ENCODE results near the gene MIOX.
"Not testable (repeated sequence)": the region's sequence is repeated elsewhere in the genome, so short reads cannot be mapped to it uniquely, and the experiment has no call there.

Gene MIOX

DNA sequence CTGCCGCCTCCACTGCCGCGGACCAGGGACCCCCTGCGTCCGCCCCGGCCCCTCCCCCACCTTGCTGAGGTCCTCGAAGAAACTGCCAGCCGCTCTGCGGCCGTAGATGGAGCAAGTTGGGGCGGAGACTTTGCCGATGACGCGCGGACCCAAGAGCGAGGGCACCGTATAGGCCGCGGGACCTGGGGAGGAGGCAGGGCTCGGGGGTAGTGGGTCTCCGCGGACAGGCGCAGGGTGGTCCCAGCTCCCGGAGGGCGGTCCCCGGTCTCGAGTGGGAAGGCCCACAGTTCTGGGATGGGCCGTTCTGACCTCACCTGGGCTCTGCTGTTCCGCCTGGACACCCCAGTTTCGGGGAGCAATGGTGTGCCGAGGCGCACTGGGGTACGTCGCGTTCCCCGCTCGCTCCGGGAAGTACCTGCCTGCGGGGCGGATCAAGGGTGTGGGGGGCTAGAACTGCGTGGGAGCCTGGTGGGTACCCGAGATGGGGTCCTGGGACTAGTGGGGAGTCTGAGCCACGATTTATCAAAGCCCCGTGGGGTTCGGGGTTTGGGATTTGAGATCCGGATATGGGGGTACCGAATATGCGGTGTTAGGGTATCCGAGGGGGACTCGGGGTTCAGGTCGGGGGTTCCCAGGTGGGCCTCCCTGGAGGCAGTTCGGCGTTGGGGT lies 44.4 kb downstream of the MIOX start:
- DNase-seq: peak; percentile 91

DNA sequence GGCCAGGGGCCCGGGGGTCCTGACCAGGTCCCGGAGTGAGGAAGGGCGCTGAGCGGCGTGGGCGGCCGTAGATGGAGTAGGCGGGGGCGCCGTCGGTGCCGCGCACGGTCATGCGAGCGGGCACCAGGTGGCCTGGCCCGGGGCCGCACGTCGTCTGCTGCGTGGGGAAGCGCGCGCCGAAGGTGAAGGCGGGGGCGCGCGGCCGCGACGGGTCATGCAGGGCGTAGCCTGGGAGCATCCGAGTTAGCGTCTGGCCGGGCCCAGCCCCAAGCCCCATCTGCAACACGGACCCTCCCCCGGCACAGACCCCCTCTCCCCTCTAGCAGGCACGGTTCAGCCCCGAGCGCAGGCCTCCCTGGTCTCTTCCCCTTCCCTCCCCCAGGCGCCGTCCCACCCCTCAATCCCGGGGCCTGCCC lies 44.9 kb downstream of the MIOX start:
- peak; percentile 85 for DNase-seq

DNA sequence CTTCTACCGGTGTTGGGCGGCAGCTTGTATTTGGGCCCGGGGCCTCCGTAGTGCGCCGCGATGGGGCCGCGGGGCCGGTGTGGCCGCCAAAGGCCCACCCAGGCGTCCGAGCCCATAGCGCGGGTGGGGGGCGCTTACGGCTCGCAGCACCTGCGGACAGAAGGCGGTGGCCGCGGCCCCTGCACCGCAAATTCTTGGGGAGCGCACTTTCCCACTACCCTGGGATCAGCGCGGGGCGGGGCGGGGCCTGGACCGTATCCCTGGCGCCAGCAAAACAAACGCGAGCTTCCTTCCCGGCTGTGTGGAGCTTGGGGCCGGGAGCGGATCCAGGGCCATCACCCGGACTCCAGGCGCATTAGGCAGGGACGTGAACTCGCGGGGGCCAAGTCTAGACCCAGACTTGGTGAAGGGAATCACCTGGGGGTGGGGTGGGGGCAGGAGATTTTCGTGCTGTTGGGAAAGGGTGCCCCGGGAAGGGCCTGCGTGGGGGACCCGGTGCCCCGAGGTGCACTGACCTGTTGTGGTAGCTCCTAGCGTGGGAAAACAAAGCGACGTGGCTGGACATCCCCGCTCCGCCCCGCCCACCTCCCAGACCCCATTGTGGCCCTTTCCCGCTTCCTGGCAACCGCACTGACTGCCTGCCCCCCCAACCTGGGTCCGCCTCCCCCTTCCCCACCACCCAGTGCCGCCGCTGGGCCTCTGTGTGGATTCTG lies 45.5 kb downstream of the MIOX start:
- peak; percentile 42 for DNase-seq

DNA sequence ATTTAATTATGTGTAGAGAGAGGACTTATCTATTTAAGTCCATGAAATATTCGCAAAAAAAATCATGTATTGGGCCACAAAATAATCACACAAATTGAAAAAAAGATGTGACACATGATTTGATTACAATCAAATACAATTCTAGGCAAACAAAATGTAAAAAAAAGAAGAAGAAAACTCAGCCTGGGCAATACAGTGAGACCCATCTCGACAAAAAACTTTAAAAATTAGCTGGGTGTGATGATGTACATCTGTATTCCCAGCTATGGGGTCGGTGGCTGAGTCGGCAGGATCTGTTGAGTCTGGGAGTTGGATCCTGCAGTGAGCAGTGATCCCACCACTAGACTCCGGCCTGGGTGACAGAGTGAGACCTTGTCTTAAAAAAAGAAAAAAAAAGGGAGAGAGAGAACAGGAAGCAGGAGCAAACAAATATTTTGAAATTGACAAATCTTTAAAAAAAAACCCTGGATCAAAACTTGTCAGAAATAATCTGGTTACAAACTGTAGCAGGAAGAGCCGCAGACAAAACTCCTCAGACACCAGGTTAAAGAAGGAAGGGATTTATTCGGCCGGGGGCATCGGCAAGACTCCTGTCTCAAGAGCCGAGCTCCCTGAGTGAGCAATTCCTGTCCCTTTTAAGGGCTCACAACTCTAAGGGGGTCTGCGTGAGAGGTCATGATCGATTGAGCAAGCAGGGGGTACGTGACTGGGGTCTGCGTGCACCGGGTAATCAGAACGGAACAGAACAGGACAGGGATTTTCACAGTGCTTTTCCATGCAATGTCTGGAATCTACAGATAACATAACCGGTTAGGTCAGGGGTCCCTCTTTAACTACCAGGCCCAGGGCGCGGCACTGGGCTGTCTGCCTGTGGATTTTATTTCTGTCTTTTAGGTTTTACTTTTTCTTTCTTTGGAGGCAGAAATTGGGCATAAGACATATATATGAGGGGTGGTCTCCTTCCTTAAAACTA lies 46.5 kb downstream of the MIOX start:
- DNase-seq: no peak

DNA sequence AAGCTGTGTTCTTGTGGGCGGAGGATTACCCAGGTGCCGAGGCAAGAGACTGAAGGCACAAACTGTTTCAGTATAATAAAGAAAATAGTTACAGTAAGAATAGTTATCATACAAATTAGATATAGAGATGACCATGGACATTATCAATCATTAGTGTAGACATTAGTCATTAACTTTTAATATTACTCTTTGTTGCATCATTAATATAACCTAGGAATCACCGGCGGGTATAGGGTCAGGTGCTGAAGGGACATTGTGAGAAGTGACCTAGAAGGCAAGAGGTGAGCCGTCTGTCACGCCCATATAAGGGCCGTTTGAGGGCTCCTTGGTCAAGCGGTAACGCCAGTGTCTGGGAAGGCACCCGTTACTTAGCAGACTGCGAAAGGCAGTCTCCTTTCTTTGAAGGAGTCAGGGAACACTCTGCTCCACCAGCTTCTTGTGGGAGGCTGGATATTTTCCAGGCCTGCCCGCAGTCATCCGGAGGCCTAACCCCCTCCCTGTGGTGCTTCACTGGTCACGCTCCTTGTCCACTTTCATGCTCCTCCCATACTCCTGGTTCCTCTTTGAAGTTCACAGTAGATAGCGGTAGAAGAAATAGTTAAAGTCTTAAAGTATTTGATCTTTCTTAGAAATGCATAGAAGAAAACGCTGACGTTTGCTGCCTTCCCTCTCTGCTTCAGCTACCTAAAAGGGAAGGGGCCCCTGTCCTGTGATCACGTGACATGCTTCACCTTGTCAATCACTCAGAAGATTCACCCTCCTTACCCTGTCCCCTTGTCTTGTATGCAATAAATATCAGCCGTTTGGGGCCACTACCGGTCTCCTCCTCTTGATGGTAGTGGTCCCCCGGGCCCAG lies 47.4 kb downstream of the MIOX start:
- DNase-seq: not testable (repeated sequence)

DNA sequence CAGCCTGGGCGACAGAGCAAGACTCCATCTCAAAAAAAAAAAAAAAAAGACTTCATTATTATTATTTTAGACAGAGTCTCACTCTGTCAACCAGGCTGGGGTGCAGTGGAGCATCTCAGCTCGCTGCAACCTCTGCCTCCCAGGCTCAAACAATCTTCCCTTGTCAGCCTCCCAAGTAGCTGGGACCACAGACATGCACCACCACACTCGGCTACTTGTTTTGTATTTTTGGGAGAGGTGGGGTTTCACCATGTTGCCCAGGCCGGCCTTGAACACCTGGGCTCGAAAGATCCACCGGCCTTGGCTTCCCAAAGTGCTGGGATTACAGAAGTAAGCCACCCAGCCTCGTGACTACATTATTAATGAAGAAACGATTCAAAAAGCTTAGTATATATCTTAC lies 48.5 kb downstream of the MIOX start:
- DNase-seq: no peak

DNA sequence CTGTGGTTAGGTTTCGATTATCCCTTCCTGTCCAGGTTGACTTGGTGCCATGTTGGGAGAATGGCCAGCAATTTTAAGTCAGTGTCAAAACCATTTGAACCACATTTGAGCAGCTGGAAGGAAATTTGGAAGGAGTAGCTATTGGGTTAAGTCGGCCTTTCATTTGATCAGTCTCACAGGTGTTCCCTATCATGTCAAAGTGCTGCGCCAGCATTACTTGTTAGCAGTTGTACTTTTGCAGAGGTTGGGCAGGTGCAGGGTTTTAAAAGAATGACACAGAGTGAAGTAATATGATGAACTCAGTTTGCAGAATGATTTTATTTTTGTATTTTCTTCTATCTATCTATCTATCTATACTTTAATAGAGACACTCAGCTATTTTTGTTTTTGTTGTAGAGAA lies 49.6 kb downstream of the MIOX start:
- DNase-seq: no peak

DNA sequence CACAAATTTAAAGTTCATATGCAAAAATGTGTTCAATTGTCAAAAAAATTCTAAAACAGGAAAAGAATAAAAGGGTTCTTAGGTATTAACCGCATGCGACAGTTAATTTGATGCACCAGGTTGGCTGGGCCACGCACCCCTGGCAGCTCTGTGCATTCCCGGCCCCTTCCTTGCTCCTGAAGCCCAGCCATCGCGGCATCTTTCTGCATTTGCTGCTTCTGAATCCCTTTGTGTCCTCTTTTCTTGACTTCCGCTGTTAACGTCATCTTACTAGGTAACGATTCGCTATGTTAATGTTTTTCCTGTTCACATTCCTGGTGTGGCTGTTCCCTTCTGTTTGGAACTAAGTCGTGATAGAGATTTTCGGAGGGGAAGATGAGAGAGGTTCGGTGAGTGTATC lies 51.1 kb downstream of the MIOX start:
- DNase-seq: no peak

All from activated CD4-positive, alpha-beta T cell treated with anti-CD3 and anti-CD28 coated beads for 48 hours (primary cell).